Measurements from ENCODE around the gene VEGFB.
"Not testable (repeated sequence)": the region's sequence is repeated elsewhere in the genome, so short reads cannot be mapped to it uniquely, and the experiment has no call there.

GRCh38 chr11:64246621-64246870 lies 12.2 kb downstream of the VEGFB start:
- TF ChIP-seq POLR2AphosphoS5, CTCF, EP300, POLR2A (IDR thresholded peaks at IDR 0.05): not testable (repeated sequence)
